Gastrocnemius medialis (tissue), 4 donors: Measurements from ENCODE around the gene FDXACB1. TPM values are rescaled to one million over a fixed set of nuclear protein-coding genes. Genes with fewer than 3 reads are reported as not detected.
A peak's percentile ranks its signal among the peaks of the same experiment; 100 is the strongest.

Experiments used
- ATAC-seq, 2 donors: fragments of 150-250 bp; one replicate each; pipeline ENCODE4 v1.9.1; 2016
- DNase-seq, 2 donors: peaks; one replicate each; pipeline ENCODE4 v3.0.0-alpha.2; 2019
- H3K27ac ChIP-seq, 4 donors: fragments of 200-600 bp; sonication (generic); 1 replicate in 1 of 4; 2 replicates in 3 of 4; pipeline ENCODE4 v1.5.1; 2016 to 2018; ENCODE audit warnings: mild to moderate bottlenecking in 2 of 4, moderate library complexity in 1 of 4
- H3K27me3 ChIP-seq, 3 donors: fragments of 200-600 bp; sonication (generic) in 2 of 3; 1 replicate in 1 of 3; 2 replicates in 2 of 3; pipeline versions ENCODE4 v1.5.1 to v1.6.0; 2016 to 2019; ENCODE audit warnings: mild to moderate bottlenecking in 1 of 3, moderate library complexity in 1 of 3
- H3K36me3 ChIP-seq, 2 donors: fragments of 200-600 bp; sonication (generic) in 1 of 2; one replicate each; pipeline ENCODE4 v1.5.1; 2017 to 2018
- H3K4me1 ChIP-seq, 2 donors: fragments of 200-600 bp; sonication (generic) in 1 of 2; one replicate each; pipeline ENCODE4 v1.5.1; 2016 to 2017; ENCODE audit warnings: mild to moderate bottlenecking in 2 of 2
- H3K4me3 ChIP-seq, 4 donors: fragments of 200-600 bp; sonication (generic) in 3 of 4; 1 replicate in 1 of 4; 2 replicates in 3 of 4; pipeline ENCODE4 v1.5.1; 2016 to 2019; ENCODE audit warnings: mild to moderate bottlenecking in 2 of 4
- H3K9me3 ChIP-seq, 3 donors: fragments of 200-600 bp; sonication (generic) in 2 of 3; 1 replicate in 1 of 3; 2 replicates in 2 of 3; pipeline ENCODE4 v1.5.1; 2016 to 2019
- CTCF ChIP-seq, 5 experiments: fragments of 450-650 bp in 3 of 5; fragments of 200-600 bp in 2 of 5; sonication (generic) in 2 of 5; IDR thresholded peaks in 4 of 5; conservative IDR thresholded peaks in 1 of 5; 1 replicate in 4 of 5; 2 replicates in 1 of 5; pipeline ENCODE4 v1.5.1; 2016 to 2019; ENCODE audit warnings: antibody characterized with exemption in 5 of 5, mild to moderate bottlenecking in 3 of 5, moderate library complexity in 3 of 5
- POLR2A ChIP-seq, 2 donors: fragments of 450-650 bp; IDR thresholded peaks; one replicate each; pipeline ENCODE4 v1.6.1; 2017; ENCODE audit warnings: antibody characterized with exemption in 2 of 2, mild to moderate bottlenecking in 2 of 2, moderate library complexity in 2 of 2
- in situ Hi-C, 4 donors: fragments of 200-750 bp; cut with MboI; loops; one replicate each; pipeline versions ENCODE4 v1.15.0 to v1.8.0; 2017; ENCODE audit warnings: low sequenced_read_pairs in 4 of 4
- intact Hi-C: fragments of 100-400 bp; cut with DNase I; formaldehyde crosslinking; loops from one replicate; pipeline ENCODE4 v1.15.1; 2023; ENCODE audit warnings: low total_unique reads
- total RNA-seq, 4 donors: library from RNA; depleted of rRNA; stranded (reverse); fragments of >200 nt; gene quantifications; one replicate each; pipeline versions ENCODE4 v1.1.0 to v1.2.3, GENCODE V29; 2016

The FDXACB1 gene
- total RNA-seq, 4 donors from 2014 or later, result 0.11 to 0.91 (median 0.29) TPM

GRCh38 chr11:111916768-111917167 is 37.8 kb upstream of the FDXACB1 start:
- peak overlapping the region; percentile 91 to 94 (median 92) for H3K27ac ChIP-seq
- in situ Hi-C loops, result no loop called here
- peaks cover 47 to 54% of the 10 kb centered on the region in 2 donors for H3K4me1 ChIP-seq

GRCh38 chr11:111913997-111914396 is 35.0 kb upstream of the FDXACB1 start:
- DNase-seq, result peak; percentile 42 to 49
- in situ Hi-C loops, result loop anchor here in 1 of 4 donors (5.0 kb wide), 1 partner anchor 37 kb away; the partner anchor contains the start of genes CFAP68 and FDXACB1
- Histone ChIP-seq H3K4me1 (peaks cover 37 to 49% of the 10 kb centered on the region in 2 donors), H3K36me3 (peaks cover 0 to 16% of the 10 kb centered on the region in 2 donors), H3K27ac (peak overlapping the region; percentile 91 to 97 (median 97)), H3K9me3 (no peaks in the 10 kb centered on the region), H3K27me3 (no peaks in the 10 kb centered on the region), H3K4me3 (peak overlapping the region; percentile 66 to 75 (median 69))
- intact Hi-C loops, result loop anchor here (5.0 kb wide), 1 partner anchor 182 kb away; no protein-coding TSS in a partner anchor
- TF ChIP-seq POLR2A (IDR thresholded peaks at IDR 0.05), result no peak
- TF ChIP-seq CTCF (IDR thresholded peaks at IDR 0.05 in 4 of 5, conservative IDR thresholded peaks at IDR 0.05 in 1 of 5), result no peak
- ATAC-seq, result no peak

More at GRCh38 chr11:111916768-111917167, 37.8 kb upstream of the FDXACB1 start:
- Histone ChIP-seq H3K4me3 (no peak overlapping the region), H3K9me3 (no peaks in the 10 kb centered on the region), H3K27me3 (no peaks in the 10 kb centered on the region), H3K36me3 (no peaks in the 10 kb centered on the region)
- no peak for ATAC-seq
- intact Hi-C loops, result no loop called here
- no peak for DNase-seq
- TF ChIP-seq CTCF (IDR thresholded peaks at IDR 0.05 in 4 of 5, conservative IDR thresholded peaks at IDR 0.05 in 1 of 5) (no peak), POLR2A (IDR thresholded peaks at IDR 0.05) (no peak)

GRCh38 chr11:111913031-111913861 is 34.3 kb upstream of the FDXACB1 start:
- Histone ChIP-seq H3K4me3 (peak overlapping the region; percentile 66 to 75 (median 69)), H3K4me1 (peaks cover 36 to 50% of the 10 kb centered on the region in 2 donors), H3K36me3 (peaks cover 0 to 24% of the 10 kb centered on the region in 2 donors), H3K27me3 (no peaks in the 10 kb centered on the region), H3K9me3 (no peaks in the 10 kb centered on the region), H3K27ac (peak overlapping the region; percentile 91 to 97 (median 97))
- peak; percentile 31 to 43 for DNase-seq
- peak; percentile 2 to 6 for ATAC-seq
- intact Hi-C loops, result loop anchor here (5.0 kb wide), 1 partner anchor 181 kb away; no protein-coding TSS in a partner anchor
- in situ Hi-C loops, result loop anchor here in 1 of 4 donors (5.0 kb wide), 1 partner anchor 36 kb away; the partner anchor contains the start of genes CFAP68 and FDXACB1
- TF ChIP-seq CTCF (IDR thresholded peaks at IDR 0.05 in 4 of 5, conservative IDR thresholded peaks at IDR 0.05 in 1 of 5), result no peak
- no peak for TF ChIP-seq POLR2A (IDR thresholded peaks at IDR 0.05)

- peaks cover 29 to 43% of the 10 kb centered on the region in 2 donors for H3K4me1 ChIP-seq
- H3K27me3 ChIP-seq, result no peaks in the 10 kb centered on the region
- peaks cover 0 to 24% of the 10 kb centered on the region in 2 donors for H3K36me3 ChIP-seq
- H3K27ac ChIP-seq, result peak within 1 kb of the TSS; percentile 91 to 97 (median 97)
- ATAC-seq (peak in 1 of 2 donors; percentile 8), DNase-seq (peak in 1 of 2 donors; percentile 55)
- in situ Hi-C loops (loop anchor here in 1 of 4 donors (5.0 kb wide), 1 partner anchor 35 kb away; the partner anchor contains the start of genes CFAP68 and FDXACB1), intact Hi-C loops (loop anchor here (5.0 kb wide), 1 partner anchor 180 kb away; no protein-coding TSS in a partner anchor)
- peak within 1 kb of the TSS; percentile 70 to 79 (median 74) for H3K4me3 ChIP-seq
- H3K9me3 ChIP-seq, result no peaks in the 10 kb centered on the region
- TF ChIP-seq CTCF (IDR thresholded peaks at IDR 0.05 in 4 of 5, conservative IDR thresholded peaks at IDR 0.05 in 1 of 5), result no peak
Measured at GRCh38 chr11:111912535-111912934, 33.6 kb upstream of the FDXACB1 start, which contains the start of gene HSPB2. Gene HSPB2 (plus strand): TSS chr11:111912734. CDS start chr11:111912830, 96 bp downstream.
